ENCODE measurements around the gene TRIM10. TPM values are rescaled to one million over a fixed set of nuclear protein-coding genes. Genes with fewer than 3 reads are reported as not detected.
A peak's percentile ranks its signal among the peaks of the same experiment; 100 is the strongest.
"Not testable (repeated sequence)": the region's sequence is repeated elsewhere in the genome, so short reads cannot be mapped to it uniquely, and the experiment has no call there.

The TRIM10 gene
- total RNA-seq, 1 donor, result not detected

- DNase-seq (ENCODE audit: low read depth), result peak; percentile 39
- peak; percentile 4 for TF ChIP-seq CTCF (IDR thresholded peaks at IDR 0.05; ENCODE audit: insufficient read depth, low read depth, low read length)
- no peak overlapping the region for H3K4me3 ChIP-seq (ENCODE audit: low read depth, low read length)
Observed at GRCh38 chr6:30171677-30172471, 10.9 kb upstream of the TRIM10 start.

GRCh38 chr6:30169658-30170614 lies 8.9 kb upstream of the TRIM10 start:
- DNase-seq (ENCODE audit: low read depth), result peak; percentile 62

GRCh38 chr6:30168741-30169140 lies 7.7 kb upstream of the TRIM10 start:
- no peak for TF ChIP-seq CTCF (IDR thresholded peaks at IDR 0.05; ENCODE audit: insufficient read depth, low read depth, low read length)
- no peak for DNase-seq (ENCODE audit: low read depth)
- no peak overlapping the region for H3K4me3 ChIP-seq (ENCODE audit: low read depth, low read length)

More at GRCh38 chr6:30169658-30170614, 8.9 kb upstream of the TRIM10 start:
- no peak overlapping the region for H3K4me3 ChIP-seq (ENCODE audit: low read depth, low read length)
- TF ChIP-seq CTCF (IDR thresholded peaks at IDR 0.05; ENCODE audit: insufficient read depth, low read depth, low read length), result peak; percentile 90

- no peak overlapping the region for H3K4me3 ChIP-seq (ENCODE audit: low read depth, low read length)
- TF ChIP-seq CTCF (IDR thresholded peaks at IDR 0.05; ENCODE audit: insufficient read depth, low read depth, low read length), result no peak
- DNase-seq (ENCODE audit: low read depth), result no peak
Observed at GRCh38 chr6:30167101-30167500, 6.1 kb upstream of the TRIM10 start.

DNA sequence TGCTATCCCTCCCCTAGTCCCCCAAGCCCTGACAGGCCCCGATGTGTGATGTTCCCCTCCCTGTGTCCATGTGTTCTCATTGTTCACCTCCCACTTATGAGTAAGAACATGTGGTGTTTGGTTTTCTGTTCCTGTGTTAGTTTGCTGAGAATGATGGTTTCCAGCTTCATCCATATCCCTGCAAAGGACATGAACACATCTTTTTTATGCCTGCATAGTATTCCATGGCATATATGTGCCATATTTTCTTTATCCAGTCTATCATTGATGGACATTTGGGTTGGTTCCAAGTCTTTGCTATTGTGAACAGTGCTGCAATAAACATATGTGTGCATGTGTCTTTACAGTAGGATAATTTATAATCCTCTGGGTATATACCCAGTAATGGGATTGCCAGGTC lies 4.2 kb upstream of the TRIM10 start:
- DNase-seq (ENCODE audit: low read depth); H3K4me3 ChIP-seq (ENCODE audit: low read depth, low read length): not testable (repeated sequence)

DNA sequence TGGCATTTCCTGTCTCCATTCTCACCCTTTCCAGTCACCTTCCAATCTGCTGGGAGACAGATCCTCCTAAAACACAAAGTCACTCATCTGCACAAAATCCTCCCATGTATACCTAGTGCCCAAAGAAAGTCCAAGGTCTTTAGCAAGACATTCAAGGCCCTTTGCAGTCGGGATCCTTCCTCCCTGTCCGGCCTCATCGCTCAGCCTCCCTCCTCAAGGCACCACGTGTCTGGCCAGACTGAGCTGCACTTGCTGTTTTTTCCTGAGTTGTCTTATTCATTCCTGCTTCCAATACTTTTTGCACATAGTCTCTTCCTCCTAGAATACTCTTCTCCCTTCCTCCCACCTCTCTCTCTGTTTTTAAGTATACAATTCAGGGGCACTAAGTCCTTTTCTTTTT lies 3.7 kb upstream of the TRIM10 start:
- DNase-seq (ENCODE audit: low read depth), result no peak
- H3K4me3 ChIP-seq (ENCODE audit: low read depth, low read length), result no peak overlapping the region
- no peak for TF ChIP-seq CTCF (IDR thresholded peaks at IDR 0.05; ENCODE audit: insufficient read depth, low read depth, low read length)
